Measurements from ENCODE around the gene TPM2. TPM values are rescaled to one million over a fixed set of nuclear protein-coding genes. Genes with fewer than 3 reads are reported as not detected.

The TPM2 gene
- polyA plus RNA-seq, 1 of the 3 experiments (the other 2 are of a cell fraction): 620 TPM

DNA sequence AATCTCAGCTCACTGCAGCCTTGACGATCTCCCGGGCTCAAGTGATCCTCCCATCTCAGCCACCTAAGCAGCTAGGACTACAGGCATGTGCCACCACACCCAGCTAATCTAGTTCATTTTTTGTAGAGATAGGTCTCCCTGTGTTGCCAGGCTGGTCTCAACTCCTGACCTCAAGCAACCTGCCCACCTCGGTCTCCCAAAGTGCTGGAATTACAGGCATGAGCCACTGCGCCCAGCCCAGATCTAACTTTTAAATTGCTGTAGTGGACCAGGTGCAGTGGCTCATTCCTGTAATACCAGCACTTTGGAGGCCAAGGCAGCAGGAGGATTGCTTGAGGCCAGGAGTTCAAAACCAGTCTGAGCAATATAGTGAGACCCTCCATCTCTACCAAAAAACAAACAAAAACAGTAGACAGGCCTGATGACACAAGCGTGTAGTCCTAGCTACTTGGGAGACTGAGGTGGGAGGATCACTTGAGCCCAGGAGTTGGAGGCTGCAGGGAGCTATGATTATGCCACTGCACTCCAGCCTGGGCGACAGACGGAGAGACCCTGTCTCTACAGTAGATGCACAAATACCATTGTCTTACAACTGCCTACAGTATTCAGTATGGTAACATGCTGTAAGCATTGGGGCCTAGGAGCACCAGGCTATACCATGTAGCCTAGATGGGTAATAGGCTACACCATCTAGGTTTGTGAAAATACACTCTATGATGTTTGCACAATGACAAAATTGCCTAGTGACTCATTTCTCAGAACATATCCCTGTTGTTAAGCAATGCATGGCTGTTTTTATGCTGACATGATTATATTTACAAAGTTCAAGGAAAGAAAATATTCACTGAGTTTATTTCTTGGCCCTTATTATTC lies 37.5 kb downstream of the TPM2 start:
- TF ChIP-seq, protein P1, sequence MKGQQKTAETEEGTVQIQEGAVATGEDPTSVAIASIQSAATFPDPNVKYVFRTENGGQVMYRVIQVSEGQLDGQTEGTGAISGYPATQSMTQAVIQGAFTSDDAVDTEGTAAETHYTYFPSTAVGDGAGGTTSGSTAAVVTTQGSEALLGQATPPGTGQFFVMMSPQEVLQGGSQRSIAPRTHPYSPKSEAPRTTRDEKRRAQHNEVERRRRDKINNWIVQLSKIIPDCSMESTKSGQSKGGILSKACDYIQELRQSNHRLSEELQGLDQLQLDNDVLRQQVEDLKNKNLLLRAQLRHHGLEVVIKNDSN (IDR thresholded peaks at IDR 0.05; ENCODE audit: borderline replicate concordance, low read depth): no peak
- TF ChIP-seq, protein P2, sequence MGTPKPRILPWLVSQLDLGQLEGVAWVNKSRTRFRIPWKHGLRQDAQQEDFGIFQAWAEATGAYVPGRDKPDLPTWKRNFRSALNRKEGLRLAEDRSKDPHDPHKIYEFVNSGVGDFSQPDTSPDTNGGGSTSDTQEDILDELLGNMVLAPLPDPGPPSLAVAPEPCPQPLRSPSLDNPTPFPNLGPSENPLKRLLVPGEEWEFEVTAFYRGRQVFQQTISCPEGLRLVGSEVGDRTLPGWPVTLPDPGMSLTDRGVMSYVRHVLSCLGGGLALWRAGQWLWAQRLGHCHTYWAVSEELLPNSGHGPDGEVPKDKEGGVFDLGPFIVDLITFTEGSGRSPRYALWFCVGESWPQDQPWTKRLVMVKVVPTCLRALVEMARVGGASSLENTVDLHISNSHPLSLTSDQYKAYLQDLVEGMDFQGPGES (IDR thresholded peaks at IDR 0.05; ENCODE audit: low read depth, low read length): no peak
- no peak for TF ChIP-seq CHD2 (IDR thresholded peaks at IDR 0.05; ENCODE audit: low read length, partially characterized antibody)
- TF ChIP-seq, protein P3, sequence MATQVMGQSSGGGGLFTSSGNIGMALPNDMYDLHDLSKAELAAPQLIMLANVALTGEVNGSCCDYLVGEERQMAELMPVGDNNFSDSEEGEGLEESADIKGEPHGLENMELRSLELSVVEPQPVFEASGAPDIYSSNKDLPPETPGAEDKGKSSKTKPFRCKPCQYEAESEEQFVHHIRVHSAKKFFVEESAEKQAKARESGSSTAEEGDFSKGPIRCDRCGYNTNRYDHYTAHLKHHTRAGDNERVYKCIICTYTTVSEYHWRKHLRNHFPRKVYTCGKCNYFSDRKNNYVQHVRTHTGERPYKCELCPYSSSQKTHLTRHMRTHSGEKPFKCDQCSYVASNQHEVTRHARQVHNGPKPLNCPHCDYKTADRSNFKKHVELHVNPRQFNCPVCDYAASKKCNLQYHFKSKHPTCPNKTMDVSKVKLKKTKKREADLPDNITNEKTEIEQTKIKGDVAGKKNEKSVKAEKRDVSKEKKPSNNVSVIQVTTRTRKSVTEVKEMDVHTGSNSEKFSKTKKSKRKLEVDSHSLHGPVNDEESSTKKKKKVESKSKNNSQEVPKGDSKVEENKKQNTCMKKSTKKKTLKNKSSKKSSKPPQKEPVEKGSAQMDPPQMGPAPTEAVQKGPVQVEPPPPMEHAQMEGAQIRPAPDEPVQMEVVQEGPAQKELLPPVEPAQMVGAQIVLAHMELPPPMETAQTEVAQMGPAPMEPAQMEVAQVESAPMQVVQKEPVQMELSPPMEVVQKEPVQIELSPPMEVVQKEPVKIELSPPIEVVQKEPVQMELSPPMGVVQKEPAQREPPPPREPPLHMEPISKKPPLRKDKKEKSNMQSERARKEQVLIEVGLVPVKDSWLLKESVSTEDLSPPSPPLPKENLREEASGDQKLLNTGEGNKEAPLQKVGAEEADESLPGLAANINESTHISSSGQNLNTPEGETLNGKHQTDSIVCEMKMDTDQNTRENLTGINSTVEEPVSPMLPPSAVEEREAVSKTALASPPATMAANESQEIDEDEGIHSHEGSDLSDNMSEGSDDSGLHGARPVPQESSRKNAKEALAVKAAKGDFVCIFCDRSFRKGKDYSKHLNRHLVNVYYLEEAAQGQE (IDR thresholded peaks at IDR 0.05; ENCODE audit: low read depth, low read length): no peak

DNA sequence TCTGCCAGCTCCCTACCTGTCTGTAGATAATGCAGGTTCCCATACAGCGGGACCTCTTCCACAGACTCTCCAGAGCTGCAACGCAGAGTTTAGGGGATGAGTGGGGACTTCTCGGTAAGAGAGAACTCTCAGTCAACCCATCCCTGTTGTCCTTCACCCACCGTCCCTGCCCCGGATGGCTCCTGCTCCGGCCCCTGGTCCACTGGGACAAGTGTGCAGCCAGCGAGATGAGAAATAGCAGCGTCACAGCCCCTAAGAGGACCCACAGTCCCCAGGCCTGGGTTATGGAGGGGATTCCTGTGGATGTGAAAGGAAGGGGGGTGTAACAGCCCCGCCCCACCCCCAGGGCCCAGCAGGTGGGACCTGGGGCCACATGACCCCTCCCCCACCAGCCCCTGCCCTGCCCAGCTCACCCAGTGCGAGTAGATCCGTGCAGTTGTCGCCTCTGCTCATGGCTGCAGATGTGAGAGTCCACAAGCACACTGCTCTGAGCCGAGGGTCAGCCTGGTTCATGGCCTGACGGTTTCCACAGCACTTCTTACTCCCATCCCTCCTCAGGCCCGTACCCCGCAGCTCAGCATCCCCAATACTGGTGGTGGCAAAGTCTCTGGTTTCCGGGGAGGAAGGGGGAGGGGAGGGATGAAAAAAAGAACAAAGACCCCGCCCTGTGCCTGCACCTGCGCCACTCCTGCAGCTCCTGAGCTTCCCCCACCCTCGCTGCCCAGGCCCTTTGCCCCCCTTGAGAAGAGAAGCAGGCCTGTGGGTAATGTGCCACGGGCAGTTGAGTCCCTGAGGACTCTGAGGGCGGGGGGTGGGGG lies 39.2 kb downstream of the TPM2 start, which contains the start of gene SIT1:
SIT1 (minus strand) TSS at position 591 of the 818 bp plus-strand sequence; CDS start at position 513, 78 bp downstream.
- POLR2A ChIA-PET: no interaction called here
- H3F3A ChIP-seq (replicated peaks; ENCODE audit: insufficient read depth): peaks cover 6% of the 10 kb centered on the region
- H3K27me3 ChIP-seq (ENCODE audit: insufficient read depth): no peaks in the 10 kb centered on the region
- H3K9me3 ChIP-seq: no peaks in the 10 kb centered on the region
- H3K9ac ChIP-seq: no peak within 1 kb of the TSS
- peaks cover 6 to 7% of the 10 kb centered on the region in 2 experiments; a peak in 2 of 4 replicates for H3K4me1 ChIP-seq (ENCODE audit: control insufficient read depth in 1 of 2, insufficient read depth in 2 of 2, low read depth in 1 of 2, low read length in 1 of 2)
- 85% methylated on average over 19 of the region's 22 CpGs for WGBS (ENCODE audit: low lambda C conversion rate)
- H2AFZ ChIP-seq (ENCODE audit: low read depth): peak within 1 kb of the TSS; percentile 37; the same call in 1 of the 2 replicates
- H4K20me1 ChIP-seq (ENCODE audit: insufficient read depth): no peaks in the 10 kb centered on the region
- H3K4me2 ChIP-seq: no peak within 1 kb of the TSS
- no peaks in the 10 kb centered on the region for H3K36me3 ChIP-seq (replicated peaks in 1 of 2; ENCODE audit: control insufficient read depth in 1 of 2, insufficient read depth in 2 of 2, low read length in 1 of 2)
- no peak within 1 kb of the TSS for H3K4me3 ChIP-seq (ENCODE audit: low read depth in 2 of 2, low read length in 1 of 2)
- H3K9me2 ChIP-seq: no peaks in the 10 kb centered on the region
- CTCF ChIA-PET: interaction anchor here (1.0 kb wide), 1 partner anchor 232 kb away, joined by 3 read pairs; no protein-coding TSS in a partner anchor
- DNase-seq: no peak
- H3K79me2 ChIP-seq (ENCODE audit: insufficient read depth): no peaks in the 10 kb centered on the region
- no peak within 1 kb of the TSS for H3K27ac ChIP-seq (ENCODE audit: low read depth in 2 of 2, low read length in 1 of 2)
- TF ChIP-seq YY1 (IDR thresholded peaks at IDR 0.05; ENCODE audit: low read depth) (no peak), RFX5 (IDR thresholded peaks at IDR 0.05; ENCODE audit: low read length) (no peak), TAF1 (IDR thresholded peaks at IDR 0.05; ENCODE audit: borderline replicate concordance, low read depth, low read length) (no peak), FOSL2 (IDR thresholded peaks at IDR 0.05; ENCODE audit: borderline replicate concordance, low read depth) (no peak), RXRA (IDR thresholded peaks at IDR 0.05; ENCODE audit: borderline replicate concordance, low read depth) (no peak), POLR2AphosphoS5 (IDR thresholded peaks at IDR 0.05; ENCODE audit: low read depth, low read length) (no peak), TCF12 (IDR thresholded peaks at IDR 0.05) (no peak), ELF1 (IDR thresholded peaks at IDR 0.05) (no peak), RAD21 (IDR thresholded peaks at IDR 0.05; ENCODE audit: low read length) (no peak)
- TF ChIP-seq, protein P1 (IDR thresholded peaks at IDR 0.05; ENCODE audit: borderline replicate concordance, low read depth): no peak
- TF ChIP-seq, protein P4, sequence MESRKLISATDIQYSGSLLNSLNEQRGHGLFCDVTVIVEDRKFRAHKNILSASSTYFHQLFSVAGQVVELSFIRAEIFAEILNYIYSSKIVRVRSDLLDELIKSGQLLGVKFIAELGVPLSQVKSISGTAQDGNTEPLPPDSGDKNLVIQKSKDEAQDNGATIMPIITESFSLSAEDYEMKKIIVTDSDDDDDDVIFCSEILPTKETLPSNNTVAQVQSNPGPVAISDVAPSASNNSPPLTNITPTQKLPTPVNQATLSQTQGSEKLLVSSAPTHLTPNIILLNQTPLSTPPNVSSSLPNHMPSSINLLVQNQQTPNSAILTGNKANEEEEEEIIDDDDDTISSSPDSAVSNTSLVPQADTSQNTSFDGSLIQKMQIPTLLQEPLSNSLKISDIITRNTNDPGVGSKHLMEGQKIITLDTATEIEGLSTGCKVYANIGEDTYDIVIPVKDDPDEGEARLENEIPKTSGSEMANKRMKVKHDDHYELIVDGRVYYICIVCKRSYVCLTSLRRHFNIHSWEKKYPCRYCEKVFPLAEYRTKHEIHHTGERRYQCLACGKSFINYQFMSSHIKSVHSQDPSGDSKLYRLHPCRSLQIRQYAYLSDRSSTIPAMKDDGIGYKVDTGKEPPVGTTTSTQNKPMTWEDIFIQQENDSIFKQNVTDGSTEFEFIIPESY (IDR thresholded peaks at IDR 0.05; ENCODE audit: borderline replicate concordance, low read depth): no peak
- TF ChIP-seq, protein P5, sequence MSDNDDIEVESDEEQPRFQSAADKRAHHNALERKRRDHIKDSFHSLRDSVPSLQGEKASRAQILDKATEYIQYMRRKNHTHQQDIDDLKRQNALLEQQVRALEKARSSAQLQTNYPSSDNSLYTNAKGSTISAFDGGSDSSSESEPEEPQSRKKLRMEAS (IDR thresholded peaks at IDR 0.05; ENCODE audit: low read depth): no peak

More for the DNA sequence above, 37.5 kb downstream of the TPM2 start:
- Histone ChIP-seq H3K27ac (ENCODE audit: low read depth in 2 of 2, low read length in 1 of 2) (no peak overlapping the region), H3K4me1 (ENCODE audit: control insufficient read depth in 1 of 2, insufficient read depth in 2 of 2, low read depth in 1 of 2, low read length in 1 of 2) (peaks cover 0 to 7% of the 10 kb centered on the region in 2 experiments; a peak in 2 of 4 replicates), H3K9ac (no peak overlapping the region), H3K9me2 (no peaks in the 10 kb centered on the region), H3K27me3 (ENCODE audit: insufficient read depth) (no peaks in the 10 kb centered on the region), H3K36me3 (replicated peaks in 1 of 2; ENCODE audit: control insufficient read depth in 1 of 2, insufficient read depth in 2 of 2, low read length in 1 of 2) (no peaks in the 10 kb centered on the region), H2AFZ (ENCODE audit: low read depth) (no peak overlapping the region), H3K4me2 (no peak overlapping the region), H3K79me2 (ENCODE audit: insufficient read depth) (no peaks in the 10 kb centered on the region), H4K20me1 (ENCODE audit: insufficient read depth) (no peaks in the 10 kb centered on the region), H3F3A (replicated peaks; ENCODE audit: insufficient read depth) (peaks cover 9% of the 10 kb centered on the region), H3K4me3 (ENCODE audit: low read depth in 2 of 2, low read length in 1 of 2) (no peak overlapping the region), H3K9me3 (no peaks in the 10 kb centered on the region)
- POLR2A ChIA-PET: no interaction called here
- 87% methylated on average over 7 of the region's 7 CpGs for WGBS (ENCODE audit: low lambda C conversion rate)
- no peak for DNase-seq
- CTCF ChIA-PET: interaction anchor here (0.7 to 1.0 kb wide), 2 partner anchors 77 to 99 kb away, joined by 3 to 4 read pairs; no protein-coding TSS in a partner anchor

Measured in SK-N-SH (cell line).